Liver (tissue), 9 donors: ENCODE data around the gene TMEM214. TPM values are rescaled to one million over a fixed set of nuclear protein-coding genes. Genes with fewer than 3 reads are reported as not detected.
A peak's percentile ranks its signal among the peaks of the same experiment; 100 is the strongest.

Source experiments
- DNase-seq: peaks from one replicate; pipeline ENCODE4 v3.0.0-alpha.2; 2017; ENCODE audit warnings: low spot score
- H3K27ac ChIP-seq, 2 donors: one replicate each; pipeline ENCODE4 v1.7.0; 2013; ENCODE audit warnings: inconsistent platforms in 2 of 2, low read length in 2 of 2, control low read depth in 1 of 2, low read depth in 1 of 2, mild to moderate bottlenecking in 1 of 2
- H3K27me3 ChIP-seq, 4 donors: one replicate each; pipeline versions ENCODE4 v1.6.1 to v1.7.0; 2013; ENCODE audit warnings: low read length in 3 of 4, inconsistent platforms in 1 of 4, mild to moderate bottlenecking in 1 of 4, moderate library complexity in 1 of 4; ENCODE audit not compliant: control insufficient read depth in 4 of 4, insufficient read depth in 4 of 4
- H3K36me3 ChIP-seq, 4 donors: one replicate each; pipeline versions ENCODE4 v1.6.1 to v1.7.0; 2013; ENCODE audit warnings: low read length in 3 of 4, mild to moderate bottlenecking in 3 of 4, low read depth in 1 of 4, moderate library complexity in 1 of 4; ENCODE audit not compliant: control insufficient read depth in 4 of 4, insufficient read depth in 3 of 4
- H3K4me1 ChIP-seq, 4 donors: one replicate each; pipeline versions ENCODE4 v1.6.1 to v1.7.0; 2013; ENCODE audit warnings: low read length in 3 of 4, mild to moderate bottlenecking in 3 of 4, moderate library complexity in 1 of 4; ENCODE audit not compliant: control insufficient read depth in 4 of 4, insufficient read depth in 4 of 4
- H3K4me3 ChIP-seq, 3 donors: one replicate each; pipeline versions ENCODE4 v1.6.1 to v1.7.0; 2013; ENCODE audit warnings: low read length in 3 of 3, control low read depth in 1 of 3, low read depth in 1 of 3, mild to moderate bottlenecking in 1 of 3
- H3K9ac ChIP-seq, 2 donors: one replicate each; pipeline ENCODE4 v1.7.0; 2013; ENCODE audit warnings: low read length in 2 of 2, mild to moderate bottlenecking in 2 of 2, moderate library complexity in 2 of 2, control low read depth in 1 of 2, low read depth in 1 of 2
- H3K9me3 ChIP-seq, 4 donors: one replicate each; pipeline versions ENCODE4 v1.6.1 to v1.7.0; 2013; ENCODE audit warnings: low read length in 3 of 4; ENCODE audit not compliant: control insufficient read depth in 4 of 4
- EGR1 ChIP-seq, 2 donors: IDR thresholded peaks; 2 replicates each; pipeline ENCODE4 v1.6.1; 2016 to 2018; ENCODE audit warnings: antibody characterized with exemption in 2 of 2, low read depth in 2 of 2
- FOXA1 ChIP-seq: IDR thresholded peaks from 2 replicates; pipeline ENCODE4 v1.6.1; 2016; ENCODE audit warnings: antibody characterized with exemption
- FOXA2 ChIP-seq: IDR thresholded peaks from 2 replicates; pipeline ENCODE4 v1.6.1; 2016; ENCODE audit warnings: antibody characterized with exemption
- GABPA ChIP-seq, 2 donors: IDR thresholded peaks in 1 of 2; conservative IDR thresholded peaks in 1 of 2; 2 replicates each; pipeline ENCODE4 v1.6.1; 2016; ENCODE audit warnings: antibody characterized with exemption in 2 of 2, mild to moderate bottlenecking in 1 of 2, moderate library complexity in 1 of 2
- HNF4A ChIP-seq, 2 donors: conservative IDR thresholded peaks; 2 replicates each; pipeline ENCODE4 v1.6.1; 2016; ENCODE audit warnings: antibody characterized with exemption in 2 of 2, mild to moderate bottlenecking in 2 of 2
- HNF4G ChIP-seq: IDR thresholded peaks from 2 replicates; pipeline ENCODE4 v1.6.1; 2016; ENCODE audit warnings: antibody characterized with exemption
- JUND ChIP-seq, 2 donors: IDR thresholded peaks; 2 replicates each; pipeline ENCODE4 v1.6.1; 2016; ENCODE audit warnings: antibody characterized with exemption in 2 of 2
- NR2F2 ChIP-seq: IDR thresholded peaks from 2 replicates; pipeline ENCODE4 v1.6.1; 2016; ENCODE audit warnings: antibody characterized with exemption
- RAD21 ChIP-seq, 2 donors: IDR thresholded peaks; 2 replicates each; pipeline ENCODE4 v1.6.1; 2016; ENCODE audit warnings: antibody characterized with exemption in 2 of 2, mild to moderate bottlenecking in 2 of 2
- SP1 ChIP-seq: IDR thresholded peaks from 2 replicates; pipeline ENCODE4 v1.6.1; 2018; ENCODE audit warnings: antibody characterized with exemption, mild to moderate bottlenecking
- TAF1 ChIP-seq: conservative IDR thresholded peaks from 2 replicates; pipeline ENCODE4 v1.6.1; 2016; ENCODE audit warnings: antibody characterized with exemption, mild to moderate bottlenecking
- YY1 ChIP-seq: IDR thresholded peaks from 2 replicates; pipeline ENCODE4 v1.6.1; 2016; ENCODE audit warnings: antibody characterized with exemption, mild to moderate bottlenecking
- WGBS: extraction: QIAGEN DNeasy Blood & Tissue Kit; methylation state at CpG from one replicate; pipeline ENCODE4 v1.1.7; 2013; 5-methylcytosine and 5-hydroxymethylcytosine counted together
- polyA plus RNA-seq, 2 donors: library from polyadenylated mRNA; stranded (reverse) in 1 of 2; unstranded in 1 of 2; fragments of 200-250 nt in 1 of 2; fragments of >200 nt in 1 of 2; fragmentation: Nextera tagmentation in 1 of 2; extraction: Ambion mirVana in 1 of 2; gene quantifications; one replicate each; pipeline versions ENCODE4 v1.2.1 to v1.2.3, GENCODE V29; 2013 to 2015
- total RNA-seq, 2 donors: library from RNA; depleted of rRNA; stranded (reverse); fragments of >200 nt; gene quantifications; one replicate each; pipeline ENCODE4 v1.2.3, GENCODE V29; 2014
- TF ChIP-seq, protein P1 (sequence below): IDR thresholded peaks from 2 replicates; pipeline ENCODE4 v1.6.1; 2016; ENCODE audit warnings: antibody characterized with exemption
- TF ChIP-seq, protein P2 (sequence below): IDR thresholded peaks from 2 replicates; pipeline ENCODE4 v1.6.1; 2016; ENCODE audit warnings: antibody characterized with exemption
- TF ChIP-seq, protein P3 (sequence below): IDR thresholded peaks from 2 replicates; pipeline ENCODE4 v1.6.1; 2016; ENCODE audit warnings: antibody characterized with exemption
- TF ChIP-seq, protein P4 (sequence below): fragments of 150-350 bp; IDR thresholded peaks from 2 replicates; pipeline ENCODE4 v1.5.1; 2017; ENCODE audit warnings: improper control_type of control experiment, low read depth, low read length; ENCODE audit not compliant: missing input control
- TF ChIP-seq, protein P5 (sequence below): IDR thresholded peaks from 2 replicates; pipeline ENCODE4 v1.6.1; 2016; ENCODE audit warnings: antibody characterized with exemption, mild to moderate bottlenecking
- donor health status: healthy.
- donor health status: healthy.
- donor health status: healthy.
- donor health status: healthy.
- donor health status: healthy.

The TMEM214 gene
- total and polyA plus RNA-seq, 4 donors = 17.1 to 53.4 (median 38.4) TPM

DNA sequence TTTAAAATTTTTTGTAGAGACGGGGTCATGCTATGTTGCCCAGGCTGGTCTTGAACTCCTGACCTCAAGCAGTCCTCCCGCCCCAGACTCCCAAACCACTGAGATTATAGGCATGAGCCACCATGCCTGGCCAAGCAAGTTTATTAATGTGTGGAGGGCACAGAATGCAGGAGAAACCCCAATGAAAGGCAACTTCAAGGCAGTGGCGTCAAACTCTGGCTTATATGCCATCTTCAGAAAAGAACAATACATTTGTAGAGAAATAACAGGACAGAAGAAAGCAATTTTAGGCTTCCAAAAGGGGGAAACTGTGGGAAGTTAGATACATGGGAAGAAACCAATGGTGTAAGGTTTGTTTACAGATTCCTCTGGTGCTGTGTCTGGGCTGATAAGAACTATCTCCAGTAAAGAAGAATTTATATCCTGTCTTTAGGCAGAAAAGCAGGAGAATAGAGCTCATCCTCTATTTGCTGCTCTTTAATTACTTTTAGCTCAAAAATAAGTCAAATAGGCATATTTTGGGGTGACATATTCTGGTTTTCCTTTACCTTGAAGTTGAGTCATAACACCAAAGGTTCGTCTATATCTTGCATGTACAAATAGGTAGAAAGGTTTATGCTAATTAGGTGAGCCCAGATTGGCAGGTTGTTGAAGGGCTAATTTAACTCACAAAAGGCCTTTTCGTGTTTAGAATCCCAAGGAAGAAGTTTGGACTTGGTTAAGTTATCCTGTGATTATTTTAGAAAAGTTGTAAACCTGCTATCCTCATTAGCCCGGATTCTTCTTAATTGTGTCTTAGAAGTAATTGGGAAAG, 26.0 kb upstream of the TMEM214 start:
- 74% methylated on average over 6 of the region's 6 CpGs for WGBS
- no peak for TF ChIP-seq HNF4A (conservative IDR thresholded peaks at IDR 0.05)
- no peak for TF ChIP-seq SP1
- no peak for TF ChIP-seq RAD21 (IDR thresholded peaks at IDR 0.05)
- no peak for TF ChIP-seq HNF4G
- no peak for TF ChIP-seq TAF1
- Histone ChIP-seq H3K4me1 (peaks cover 13 to 36% (median 25%) of the 10 kb centered on the region in 4 donors), H3K27ac (peak overlapping the region in 1 of 2 donors; percentile 42), H3K4me3 (no peak overlapping the region), H3K27me3 (no peaks in the 10 kb centered on the region), H3K9me3 (no peaks in the 10 kb centered on the region), H3K36me3 (no peaks in the 10 kb centered on the region), H3K9ac (no peak overlapping the region)
- no peak for DNase-seq

DNA sequence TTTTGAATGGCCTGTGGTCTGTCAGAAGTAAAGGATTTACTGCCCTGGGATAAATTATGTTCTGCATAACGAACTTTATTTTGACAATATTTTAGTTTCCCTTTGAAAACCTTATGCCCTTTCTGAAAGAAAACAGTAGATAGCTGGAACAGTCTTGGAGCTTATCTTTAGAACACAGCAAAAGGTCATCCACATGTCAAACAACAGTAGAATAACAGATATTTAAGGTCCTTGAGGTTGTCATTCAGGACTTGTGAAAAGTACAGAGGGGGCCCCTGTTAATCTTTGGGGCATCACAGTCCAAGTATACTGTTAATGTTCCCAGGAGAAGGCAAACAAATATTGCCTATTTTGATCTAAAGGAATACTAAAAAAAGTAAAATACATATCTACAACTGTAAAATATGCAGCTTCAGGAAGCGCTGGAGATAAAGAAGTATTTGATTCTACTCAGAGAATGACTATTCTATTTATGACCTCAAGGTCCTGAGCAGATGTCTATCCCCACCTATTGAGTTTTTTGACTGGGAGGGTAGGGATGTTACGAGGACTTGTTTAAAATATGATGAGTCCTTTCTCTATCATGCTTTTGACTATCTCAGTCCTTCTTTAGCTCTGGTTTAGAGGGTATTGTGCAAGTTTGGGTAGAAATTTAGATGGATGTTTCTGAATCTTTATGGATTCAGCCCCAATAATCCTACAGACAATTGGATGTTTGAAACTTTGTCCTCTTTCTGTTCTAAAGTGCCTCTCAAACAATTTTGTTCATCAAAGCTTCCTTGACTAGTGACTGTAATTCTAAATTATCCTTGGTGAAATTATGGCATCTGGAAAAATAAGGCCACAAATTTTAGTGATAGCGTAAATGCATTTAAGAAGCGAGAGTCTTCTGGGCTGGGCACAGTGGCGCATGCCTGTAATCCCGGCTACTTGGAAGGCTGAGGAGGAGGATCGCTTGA, 25.1 kb upstream of the TMEM214 start:
- H3K27ac ChIP-seq = peak overlapping the region in 1 of 2 donors; percentile 42
- H3K27me3 ChIP-seq = no peaks in the 10 kb centered on the region
- H3K4me3 ChIP-seq = no peak overlapping the region
- H3K36me3 ChIP-seq = no peaks in the 10 kb centered on the region
- WGBS = 83% methylated on average over 8 of the region's 8 CpGs
- DNase-seq = no peak
- H3K9me3 ChIP-seq = no peaks in the 10 kb centered on the region
- no peak overlapping the region for H3K9ac ChIP-seq
- H3K4me1 ChIP-seq = peaks cover 13 to 36% (median 25%) of the 10 kb centered on the region in 4 donors
- TF ChIP-seq HNF4G = no peak
- TF ChIP-seq NR2F2 = peak; percentile 93
- no peak for TF ChIP-seq FOXA2
- TF ChIP-seq RAD21 (IDR thresholded peaks at IDR 0.05) = no peak

DNA sequence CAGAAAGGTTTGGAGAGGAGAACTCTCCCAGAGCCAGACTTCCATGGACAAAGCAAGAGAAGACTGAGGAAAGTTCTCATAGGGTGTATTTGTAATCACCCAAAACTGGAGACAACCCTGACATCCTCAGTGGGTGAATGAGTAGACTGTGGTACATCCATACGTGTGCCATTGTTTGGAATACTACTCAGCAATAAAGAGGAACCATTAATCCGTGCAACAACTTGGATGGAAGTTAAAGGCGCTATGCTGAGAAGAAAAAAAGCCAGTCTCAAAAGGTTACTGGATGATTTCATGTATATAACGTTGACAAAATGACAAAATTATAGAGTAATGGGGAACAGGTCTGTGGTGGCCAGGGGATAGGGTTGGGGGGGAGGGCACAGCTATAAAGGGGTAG, 24.1 kb upstream of the TMEM214 start:
- Histone ChIP-seq H3K4me3 (no peak overlapping the region), H3K27me3 (no peaks in the 10 kb centered on the region), H3K9me3 (no peaks in the 10 kb centered on the region), H3K4me1 (peaks cover 13 to 36% (median 25%) of the 10 kb centered on the region in 4 donors), H3K9ac (no peak overlapping the region), H3K27ac (peak overlapping the region in 1 of 2 donors; percentile 54), H3K36me3 (no peaks in the 10 kb centered on the region)
- 86% methylated on average over 4 of the region's 4 CpGs for WGBS
- TF ChIP-seq JUND (IDR thresholded peaks at IDR 0.05) (no peak), FOXA1 (no peak), GABPA (IDR thresholded peaks at IDR 0.05 in 1 of 2, conservative IDR thresholded peaks at IDR 0.05 in 1 of 2) (no peak), SP1 (no peak), EGR1 (IDR thresholded peaks at IDR 0.05; ENCODE audit: low read depth in 2 of 2) (no peak), HNF4G (no peak), YY1 (no peak), HNF4A (conservative IDR thresholded peaks at IDR 0.05) (no peak), RAD21 (IDR thresholded peaks at IDR 0.05) (no peak), TAF1 (no peak), NR2F2 (no peak)
- TF ChIP-seq, protein P1, sequence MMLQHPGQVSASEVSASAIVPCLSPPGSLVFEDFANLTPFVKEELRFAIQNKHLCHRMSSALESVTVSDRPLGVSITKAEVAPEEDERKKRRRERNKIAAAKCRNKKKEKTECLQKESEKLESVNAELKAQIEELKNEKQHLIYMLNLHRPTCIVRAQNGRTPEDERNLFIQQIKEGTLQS = no peak
- TF ChIP-seq, protein P2, sequence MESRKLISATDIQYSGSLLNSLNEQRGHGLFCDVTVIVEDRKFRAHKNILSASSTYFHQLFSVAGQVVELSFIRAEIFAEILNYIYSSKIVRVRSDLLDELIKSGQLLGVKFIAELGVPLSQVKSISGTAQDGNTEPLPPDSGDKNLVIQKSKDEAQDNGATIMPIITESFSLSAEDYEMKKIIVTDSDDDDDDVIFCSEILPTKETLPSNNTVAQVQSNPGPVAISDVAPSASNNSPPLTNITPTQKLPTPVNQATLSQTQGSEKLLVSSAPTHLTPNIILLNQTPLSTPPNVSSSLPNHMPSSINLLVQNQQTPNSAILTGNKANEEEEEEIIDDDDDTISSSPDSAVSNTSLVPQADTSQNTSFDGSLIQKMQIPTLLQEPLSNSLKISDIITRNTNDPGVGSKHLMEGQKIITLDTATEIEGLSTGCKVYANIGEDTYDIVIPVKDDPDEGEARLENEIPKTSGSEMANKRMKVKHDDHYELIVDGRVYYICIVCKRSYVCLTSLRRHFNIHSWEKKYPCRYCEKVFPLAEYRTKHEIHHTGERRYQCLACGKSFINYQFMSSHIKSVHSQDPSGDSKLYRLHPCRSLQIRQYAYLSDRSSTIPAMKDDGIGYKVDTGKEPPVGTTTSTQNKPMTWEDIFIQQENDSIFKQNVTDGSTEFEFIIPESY = no peak
- TF ChIP-seq, protein P3, sequence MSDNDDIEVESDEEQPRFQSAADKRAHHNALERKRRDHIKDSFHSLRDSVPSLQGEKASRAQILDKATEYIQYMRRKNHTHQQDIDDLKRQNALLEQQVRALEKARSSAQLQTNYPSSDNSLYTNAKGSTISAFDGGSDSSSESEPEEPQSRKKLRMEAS = no peak
- TF ChIP-seq, protein P4, sequence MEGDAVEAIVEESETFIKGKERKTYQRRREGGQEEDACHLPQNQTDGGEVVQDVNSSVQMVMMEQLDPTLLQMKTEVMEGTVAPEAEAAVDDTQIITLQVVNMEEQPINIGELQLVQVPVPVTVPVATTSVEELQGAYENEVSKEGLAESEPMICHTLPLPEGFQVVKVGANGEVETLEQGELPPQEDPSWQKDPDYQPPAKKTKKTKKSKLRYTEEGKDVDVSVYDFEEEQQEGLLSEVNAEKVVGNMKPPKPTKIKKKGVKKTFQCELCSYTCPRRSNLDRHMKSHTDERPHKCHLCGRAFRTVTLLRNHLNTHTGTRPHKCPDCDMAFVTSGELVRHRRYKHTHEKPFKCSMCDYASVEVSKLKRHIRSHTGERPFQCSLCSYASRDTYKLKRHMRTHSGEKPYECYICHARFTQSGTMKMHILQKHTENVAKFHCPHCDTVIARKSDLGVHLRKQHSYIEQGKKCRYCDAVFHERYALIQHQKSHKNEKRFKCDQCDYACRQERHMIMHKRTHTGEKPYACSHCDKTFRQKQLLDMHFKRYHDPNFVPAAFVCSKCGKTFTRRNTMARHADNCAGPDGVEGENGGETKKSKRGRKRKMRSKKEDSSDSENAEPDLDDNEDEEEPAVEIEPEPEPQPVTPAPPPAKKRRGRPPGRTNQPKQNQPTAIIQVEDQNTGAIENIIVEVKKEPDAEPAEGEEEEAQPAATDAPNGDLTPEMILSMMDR = no peak
- TF ChIP-seq, protein P5, sequence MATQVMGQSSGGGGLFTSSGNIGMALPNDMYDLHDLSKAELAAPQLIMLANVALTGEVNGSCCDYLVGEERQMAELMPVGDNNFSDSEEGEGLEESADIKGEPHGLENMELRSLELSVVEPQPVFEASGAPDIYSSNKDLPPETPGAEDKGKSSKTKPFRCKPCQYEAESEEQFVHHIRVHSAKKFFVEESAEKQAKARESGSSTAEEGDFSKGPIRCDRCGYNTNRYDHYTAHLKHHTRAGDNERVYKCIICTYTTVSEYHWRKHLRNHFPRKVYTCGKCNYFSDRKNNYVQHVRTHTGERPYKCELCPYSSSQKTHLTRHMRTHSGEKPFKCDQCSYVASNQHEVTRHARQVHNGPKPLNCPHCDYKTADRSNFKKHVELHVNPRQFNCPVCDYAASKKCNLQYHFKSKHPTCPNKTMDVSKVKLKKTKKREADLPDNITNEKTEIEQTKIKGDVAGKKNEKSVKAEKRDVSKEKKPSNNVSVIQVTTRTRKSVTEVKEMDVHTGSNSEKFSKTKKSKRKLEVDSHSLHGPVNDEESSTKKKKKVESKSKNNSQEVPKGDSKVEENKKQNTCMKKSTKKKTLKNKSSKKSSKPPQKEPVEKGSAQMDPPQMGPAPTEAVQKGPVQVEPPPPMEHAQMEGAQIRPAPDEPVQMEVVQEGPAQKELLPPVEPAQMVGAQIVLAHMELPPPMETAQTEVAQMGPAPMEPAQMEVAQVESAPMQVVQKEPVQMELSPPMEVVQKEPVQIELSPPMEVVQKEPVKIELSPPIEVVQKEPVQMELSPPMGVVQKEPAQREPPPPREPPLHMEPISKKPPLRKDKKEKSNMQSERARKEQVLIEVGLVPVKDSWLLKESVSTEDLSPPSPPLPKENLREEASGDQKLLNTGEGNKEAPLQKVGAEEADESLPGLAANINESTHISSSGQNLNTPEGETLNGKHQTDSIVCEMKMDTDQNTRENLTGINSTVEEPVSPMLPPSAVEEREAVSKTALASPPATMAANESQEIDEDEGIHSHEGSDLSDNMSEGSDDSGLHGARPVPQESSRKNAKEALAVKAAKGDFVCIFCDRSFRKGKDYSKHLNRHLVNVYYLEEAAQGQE = no peak
- no peak for DNase-seq
